Measurements from ENCODE around the gene MATR3.

MATR3 gene

GRCh38 chr5:139378941-139379361 is 85.4 kb downstream of the MATR3 start:
- H2AFZ ChIP-seq (ENCODE audit: low read depth, low read length, severe bottlenecking) = no peak overlapping the region
- H4K20me1 ChIP-seq (ENCODE audit: low read depth, low read length) = no peaks in the 10 kb centered on the region
- TF ChIP-seq EZH2phosphoT487 (conservative IDR thresholded peaks at IDR 0.05; ENCODE audit: low read length) (no peak), CTCF (IDR thresholded peaks at IDR 0.05; ENCODE audit: insufficient read depth, low read length, poor library complexity, severe bottlenecking) (no peak)
- no peak overlapping the region for H3K27ac ChIP-seq (ENCODE audit: low read depth, low read length)
- no peaks in the 10 kb centered on the region for H3K9me3 ChIP-seq (ENCODE audit: insufficient read depth, low read length)
- H3K27me3 ChIP-seq (ENCODE audit: low read length) = no peaks in the 10 kb centered on the region
- H3F3A ChIP-seq (ENCODE audit: insufficient read depth) = peaks cover 5% of the 10 kb centered on the region; the same call in 1 of the 2 replicates
- no peaks in the 10 kb centered on the region for H3K36me3 ChIP-seq (ENCODE audit: low read length)
- no peak overlapping the region for H3K9ac ChIP-seq (ENCODE audit: low read length)
- H3K9me2 ChIP-seq (replicated peaks; ENCODE audit: insufficient read depth, low read length) = no peaks in the 10 kb centered on the region
- H3K4me3 ChIP-seq (ENCODE audit: insufficient read depth, low read length, poor library complexity, severe bottlenecking) = no peak overlapping the region
- no peak overlapping the region for H3K4me2 ChIP-seq (ENCODE audit: low read depth, low read length, poor library complexity, severe bottlenecking)
- H3K79me2 ChIP-seq (ENCODE audit: insufficient read depth, low read length) = no peaks in the 10 kb centered on the region

GRCh38 chr5:139379626-139380449 is 86.3 kb downstream of the MATR3 start:
- Histone ChIP-seq H3K27me3 (ENCODE audit: low read length) (no peaks in the 10 kb centered on the region), H3K9me2 (replicated peaks; ENCODE audit: insufficient read depth, low read length) (no peaks in the 10 kb centered on the region), H3K4me3 (ENCODE audit: insufficient read depth, low read length, poor library complexity, severe bottlenecking) (no peak overlapping the region), H4K20me1 (ENCODE audit: low read depth, low read length) (no peaks in the 10 kb centered on the region), H3K27ac (ENCODE audit: low read depth, low read length) (no peak overlapping the region), H3K79me2 (ENCODE audit: insufficient read depth, low read length) (no peaks in the 10 kb centered on the region), H3K9ac (ENCODE audit: low read length) (no peak overlapping the region), H3K4me2 (ENCODE audit: low read depth, low read length, poor library complexity, severe bottlenecking) (no peak overlapping the region), H3K36me3 (ENCODE audit: low read length) (no peaks in the 10 kb centered on the region), H3F3A (ENCODE audit: insufficient read depth) (peaks cover 6% of the 10 kb centered on the region), H3K9me3 (ENCODE audit: insufficient read depth, low read length) (no peaks in the 10 kb centered on the region), H2AFZ (ENCODE audit: low read depth, low read length, severe bottlenecking) (no peak overlapping the region)
- TF ChIP-seq EZH2phosphoT487 (conservative IDR thresholded peaks at IDR 0.05; ENCODE audit: low read length) (no peak), CTCF (IDR thresholded peaks at IDR 0.05; ENCODE audit: insufficient read depth, low read length, poor library complexity, severe bottlenecking) (no peak)
